ENCODE measurements around the gene RHBDL2.

DNA sequence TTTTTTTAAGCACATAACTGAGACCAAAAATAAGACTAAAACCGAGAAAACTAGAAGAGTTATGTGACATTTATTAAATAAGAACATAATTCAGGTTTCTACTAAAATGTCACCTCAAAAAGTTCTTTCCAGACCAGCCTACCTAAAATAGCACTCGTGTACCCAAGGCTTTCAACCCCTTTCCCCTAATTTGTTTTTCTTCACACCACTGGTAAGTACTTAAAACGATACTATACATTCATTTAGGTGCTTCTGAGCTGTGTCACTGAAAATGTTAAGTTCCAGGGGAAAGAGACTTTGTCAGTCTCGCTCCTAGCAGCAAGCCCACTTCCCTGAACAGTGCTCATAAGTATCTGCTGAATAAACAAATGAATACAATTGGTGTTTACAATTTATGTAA, 88.8 kb downstream of the RHBDL2 start:
- no peak for TF ChIP-seq CTCF (IDR thresholded peaks at IDR 0.05)
- TF ChIP-seq ZFX (IDR thresholded peaks at IDR 0.05; ENCODE audit: borderline replicate concordance), result no peak

Measured in 22Rv1 (cell line).